ENCODE measurements around the gene TDRD1. TPM values are rescaled to one million over a fixed set of nuclear protein-coding genes. Genes with fewer than 3 reads are reported as not detected.

The TDRD1 gene
- total and polyA plus RNA-seq, 4 donors = 0.01 to 0.17 (median 0.07) TPM

GRCh38 chr10:114239994-114240345 is 60.8 kb downstream of the TDRD1 start:
- peaks cover 0 to 19% (median 9%) of the 10 kb centered on the region in 4 donors for H3K27me3 ChIP-seq (ENCODE audit: control insufficient read depth in 4 of 4, insufficient read depth in 4 of 4, low read length in 3 of 4)

GRCh38 chr10:114242235-114242634 is 63.1 kb downstream of the TDRD1 start:
- no peak overlapping the region for H3K4me3 ChIP-seq (ENCODE audit: low read depth in 1 of 3, low read length in 3 of 3)
- H3K27ac ChIP-seq (ENCODE audit: low read depth in 1 of 2, low read length in 2 of 2) = no peak overlapping the region
- H3K9ac ChIP-seq (ENCODE audit: low read depth in 1 of 2, low read length in 2 of 2) = no peak overlapping the region
- no peak for DNase-seq (ENCODE audit: low spot score)
- peaks cover 0 to 12% (median 9%) of the 10 kb centered on the region in 4 donors for H3K27me3 ChIP-seq (ENCODE audit: control insufficient read depth in 4 of 4, insufficient read depth in 4 of 4, low read length in 3 of 4)
- TF ChIP-seq CTCF (IDR thresholded peaks at IDR 0.05; ENCODE audit: low read depth, low read length, missing input control) = no peak
- no peak for TF ChIP-seq RAD21 (IDR thresholded peaks at IDR 0.05)
- WGBS = 84% methylated on average over 9 of the region's 9 CpGs
- H3K36me3 ChIP-seq (ENCODE audit: control insufficient read depth in 4 of 4, insufficient read depth in 3 of 4, low read depth in 1 of 4, low read length in 3 of 4) = no peaks in the 10 kb centered on the region
- H3K9me3 ChIP-seq (ENCODE audit: control insufficient read depth in 4 of 4, low read length in 3 of 4) = no peaks in the 10 kb centered on the region
- peaks cover 5 to 12% (median 7%) of the 10 kb centered on the region in 4 donors for H3K4me1 ChIP-seq (ENCODE audit: control insufficient read depth in 4 of 4, insufficient read depth in 4 of 4, low read length in 3 of 4)

More at GRCh38 chr10:114239994-114240345, 60.8 kb downstream of the TDRD1 start:
- no peak overlapping the region for H3K27ac ChIP-seq (ENCODE audit: low read depth in 1 of 2, low read length in 2 of 2)
- no peak overlapping the region for H3K9ac ChIP-seq (ENCODE audit: low read depth in 1 of 2, low read length in 2 of 2)
- WGBS = 42% methylated on average over 11 of the region's 11 CpGs
- H3K36me3 ChIP-seq (ENCODE audit: control insufficient read depth in 4 of 4, insufficient read depth in 3 of 4, low read depth in 1 of 4, low read length in 3 of 4) = no peaks in the 10 kb centered on the region
- DNase-seq (ENCODE audit: low spot score) = no peak
- H3K4me3 ChIP-seq (ENCODE audit: low read depth in 1 of 3, low read length in 3 of 3) = no peak overlapping the region
- no peaks in the 10 kb centered on the region for H3K9me3 ChIP-seq (ENCODE audit: control insufficient read depth in 4 of 4, low read length in 3 of 4)
- TF ChIP-seq GABPA (IDR thresholded peaks at IDR 0.05 in 1 of 2, conservative IDR thresholded peaks at IDR 0.05 in 1 of 2) = no peak
- no peak for TF ChIP-seq EGR1 (IDR thresholded peaks at IDR 0.05; ENCODE audit: low read depth in 2 of 2)
- no peak for TF ChIP-seq FOXA1 (IDR thresholded peaks at IDR 0.05)
- TF ChIP-seq NR2F2 (IDR thresholded peaks at IDR 0.05) = no peak
- no peak for TF ChIP-seq TAF1 (conservative IDR thresholded peaks at IDR 0.05)
- TF ChIP-seq RAD21 (IDR thresholded peaks at IDR 0.05) = no peak
- no peak for TF ChIP-seq SP1 (IDR thresholded peaks at IDR 0.05)
- no peak for TF ChIP-seq HNF4A (conservative IDR thresholded peaks at IDR 0.05)
- TF ChIP-seq HNF4G (IDR thresholded peaks at IDR 0.05) = no peak
- TF ChIP-seq YY1 (IDR thresholded peaks at IDR 0.05) = no peak
- no peak for TF ChIP-seq CTCF (IDR thresholded peaks at IDR 0.05; ENCODE audit: low read depth, low read length, missing input control)
- TF ChIP-seq ATF3 (IDR thresholded peaks at IDR 0.05) = no peak
- TF ChIP-seq MAX (IDR thresholded peaks at IDR 0.05) = no peak
- no peak for TF ChIP-seq JUND (IDR thresholded peaks at IDR 0.05)
- TF ChIP-seq ZBTB33 (IDR thresholded peaks at IDR 0.05) = no peak
- H3K4me1 ChIP-seq (ENCODE audit: control insufficient read depth in 4 of 4, insufficient read depth in 4 of 4, low read length in 3 of 4) = peaks cover 5 to 12% (median 7%) of the 10 kb centered on the region in 4 donors
